Caco-2 (cell line): ENCODE results near the gene TPCN1. TPM values are rescaled to one million over a fixed set of nuclear protein-coding genes. Genes with fewer than 3 reads are reported as not detected.
A peak's percentile ranks its signal among the peaks of the same experiment; 100 is the strongest.

ENCODE experiments used
- BruUV-seq: library from RNA; stranded (reverse); fragments of 400-500 nt; replicated peaks from 2 replicates; lab custom pipeline; 2021; lab: Mats Ljungman, UMichigan
- CTCF ChIA-PET: fragments of 300-600 bp; sonication (Branson Sonifier 250); formaldehyde crosslinking; loops from one replicate; lab custom pipeline; 2022; ENCODE audit warnings: antibody characterized with exemption; lab: Charles Lee
- POLR2A ChIA-PET: fragments of 300-600 bp; sonication (Branson Sonifier 250); formaldehyde crosslinking; loops from one replicate; lab custom pipeline; 2022; ENCODE audit warnings: antibody characterized with exemption; lab: Charles Lee
- DNase-seq, 2 experiments: peaks; one replicate each; pipeline versions ENCODE4 v3.0.0 to v3.0.0-alpha.2; 2020 to 2022
- H3K27me3 ChIP-seq: replicated peaks from 2 replicates; pipeline ENCODE4 v1.6.0; 2011; ENCODE audit warnings: low read length; ENCODE audit not compliant: control insufficient read depth, insufficient read depth
- H3K36me3 ChIP-seq: 2 replicates; pipeline ENCODE4 v1.5.1; 2011; ENCODE audit warnings: low read length; ENCODE audit not compliant: control insufficient read depth, insufficient read depth
- H3K4me1 ChIP-seq: fragments of 250-450 bp; sonication (Bioruptor Pico); 2 replicates; pipeline ENCODE4 v1.5.1; 2020; ENCODE audit warnings: mild to moderate bottlenecking
- H3K4me3 ChIP-seq: 2 replicates; pipeline ENCODE4 v1.5.1; 2011; ENCODE audit warnings: low read depth, mild to moderate bottlenecking, control low read depth, low read length
- H3K9me3 ChIP-seq: fragments of 250-450 bp; sonication (Bioruptor Pico); 2 replicates; pipeline ENCODE4 v1.5.1; 2020; ENCODE audit warnings: mild to moderate bottlenecking, moderate library complexity
- H3K27ac Mint-ChIP-seq: one replicate; pipeline ENCODE4 v1.8.0; 2022; ENCODE audit warnings: mixed read lengths; ENCODE audit not compliant: unreplicated experiment
- H3K27me3 Mint-ChIP-seq: one replicate; pipeline ENCODE4 v1.8.0; 2022; ENCODE audit warnings: mixed read lengths; ENCODE audit not compliant: insufficient read depth, unreplicated experiment
- H3K36me3 Mint-ChIP-seq: one replicate; pipeline ENCODE4 v1.8.0; 2022; ENCODE audit warnings: mild to moderate bottlenecking, mixed read lengths; ENCODE audit not compliant: insufficient read depth, unreplicated experiment
- H3K4me1 Mint-ChIP-seq: one replicate; pipeline ENCODE4 v1.8.0; 2022; ENCODE audit warnings: low read depth, mixed read lengths; ENCODE audit not compliant: unreplicated experiment
- H3K4me3 Mint-ChIP-seq: one replicate; pipeline ENCODE4 v1.8.0; 2022; ENCODE audit warnings: mild to moderate bottlenecking, moderate library complexity, mixed read lengths; ENCODE audit not compliant: unreplicated experiment
- H3K9me3 Mint-ChIP-seq: one replicate; pipeline ENCODE4 v1.8.0; 2022; ENCODE audit warnings: mixed read lengths; ENCODE audit not compliant: unreplicated experiment
- CTCF ChIP-seq, 2 experiments: fragments of 200-600 bp in 1 of 2; IDR thresholded peaks; 1 replicate in 1 of 2; 2 replicates in 1 of 2; pipeline versions ENCODE4 v1.5.1 to v1.8.0; 2011 to 2022; ENCODE audit warnings: antibody characterized with exemption in 1 of 2, control low read depth in 1 of 2, inconsistent platforms in 1 of 2, low read depth in 1 of 2, low read length in 1 of 2, mild to moderate bottlenecking in 1 of 2, moderate library complexity in 1 of 2; ENCODE audit not compliant: insufficient read depth in 1 of 2, severe bottlenecking in 1 of 2, unreplicated experiment in 1 of 2
- intact Hi-C: fragments of 100-400 bp; cut with micrococcal nuclease; formaldehyde crosslinking; loops from one replicate; pipeline ENCODE4 v1.10.0; 2022; ENCODE audit not compliant: unreplicated experiment
- total RNA-seq: library from RNA; stranded (reverse); gene quantifications from 2 replicates; pipeline ENCODE4 v1.2.3, GENCODE V29; 2022

Gene TPCN1
- total RNA-seq, 1 experiment from 2014 or later, result 54.4 TPM

DNA sequence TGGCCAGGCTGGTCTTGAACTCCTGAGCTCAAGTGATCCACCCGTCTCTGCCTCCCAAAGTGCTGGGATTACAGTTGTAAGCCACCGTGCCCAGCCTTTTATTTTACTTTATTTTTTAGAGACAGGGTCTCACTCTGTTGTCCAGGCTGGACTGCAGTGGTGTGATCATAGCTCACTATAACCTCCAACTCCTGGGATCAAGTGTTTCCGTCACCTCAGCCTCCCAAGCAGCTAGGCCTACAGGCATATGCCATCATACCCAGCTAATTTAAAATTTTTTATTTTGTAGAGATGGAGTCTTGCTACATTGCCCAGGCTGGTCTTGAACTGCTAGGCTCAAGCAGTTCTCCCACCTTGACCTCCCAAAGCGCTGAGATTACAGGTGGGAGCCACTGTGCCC, 3.7 kb downstream of the TPCN1 start:
- no peak for TF ChIP-seq CTCF (IDR thresholded peaks at IDR 0.05; ENCODE audit: insufficient read depth in 1 of 2, low read depth in 1 of 2, low read length in 1 of 2, severe bottlenecking in 1 of 2, unreplicated experiment in 1 of 2)
- DNase-seq, result no peak
- H3K36me3 Mint-ChIP-seq, result peaks cover 35% of the 10 kb centered on the region
- H3K9me3 ChIP-seq, result no peaks in the 10 kb centered on the region
- intact Hi-C loops, result no loop called here
- H3K4me1 ChIP-seq, result peaks cover 42% of the 10 kb centered on the region
- ChIA-PET POLR2A (no interaction called here), CTCF (no interaction called here)
- no peaks in the 10 kb centered on the region; the same call in 1 of the 2 replicates for H3K36me3 ChIP-seq
- H3K27ac Mint-ChIP-seq, result no peak overlapping the region
- BruUV-seq, result no TSS peak
- H3K27me3 ChIP-seq, result no peaks in the 10 kb centered on the region
- no peaks in the 10 kb centered on the region for H3K9me3 Mint-ChIP-seq
- H3K4me1 Mint-ChIP-seq, result peaks cover 4% of the 10 kb centered on the region
- H3K4me3 ChIP-seq, result no peak overlapping the region
- H3K27me3 Mint-ChIP-seq, result no peaks in the 10 kb centered on the region
- H3K4me3 Mint-ChIP-seq, result no peak overlapping the region

GRCh38 chr12:113226696-113227568, 5.7 kb downstream of the TPCN1 start:
- peaks cover 39% of the 10 kb centered on the region for H3K36me3 Mint-ChIP-seq
- no peaks in the 10 kb centered on the region for H3K9me3 Mint-ChIP-seq
- TF ChIP-seq CTCF (IDR thresholded peaks at IDR 0.05; ENCODE audit: insufficient read depth in 1 of 2, low read depth in 1 of 2, low read length in 1 of 2, severe bottlenecking in 1 of 2, unreplicated experiment in 1 of 2), result no peak
- no peaks in the 10 kb centered on the region for H3K9me3 ChIP-seq
- no TSS peak for BruUV-seq
- intact Hi-C loops, result no loop called here
- peaks cover 18% of the 10 kb centered on the region for H3K4me1 Mint-ChIP-seq
- H3K27ac Mint-ChIP-seq, result peak overlapping the region; percentile 95
- no peak for DNase-seq
- no peak overlapping the region for H3K4me3 Mint-ChIP-seq
- H3K36me3 ChIP-seq, result peaks cover 5% of the 10 kb centered on the region
- ChIA-PET POLR2A (interaction anchor here (0.6 kb wide), 1 partner anchor 30 kb away, joined by 4 read pairs; no protein-coding TSS in a partner anchor), CTCF (interaction anchor here (0.5 kb wide), 1 partner anchor 30 kb away, joined by 4 read pairs; no protein-coding TSS in a partner anchor)
- no peaks in the 10 kb centered on the region for H3K27me3 Mint-ChIP-seq
- no peaks in the 10 kb centered on the region for H3K27me3 ChIP-seq
- peaks cover 61% of the 10 kb centered on the region for H3K4me1 ChIP-seq
- no peak overlapping the region for H3K4me3 ChIP-seq

- intact Hi-C loops, result no loop called here
- H3K27me3 ChIP-seq, result no peaks in the 10 kb centered on the region
- Mint-ChIP-seq H3K36me3 (peaks cover 40% of the 10 kb centered on the region), H3K4me3 (no peak overlapping the region), H3K4me1 (peaks cover 20% of the 10 kb centered on the region), H3K9me3 (no peaks in the 10 kb centered on the region), H3K27ac (peak overlapping the region; percentile 95), H3K27me3 (no peaks in the 10 kb centered on the region)
- TF ChIP-seq CTCF (IDR thresholded peaks at IDR 0.05; ENCODE audit: insufficient read depth in 1 of 2, low read depth in 1 of 2, low read length in 1 of 2, severe bottlenecking in 1 of 2, unreplicated experiment in 1 of 2), result no peak
- no peak overlapping the region for H3K4me3 ChIP-seq
- ChIA-PET CTCF (no interaction called here), POLR2A (no interaction called here)
- peaks cover 66% of the 10 kb centered on the region for H3K4me1 ChIP-seq
- no TSS peak for BruUV-seq
- H3K9me3 ChIP-seq, result no peaks in the 10 kb centered on the region
- peaks cover 12% of the 10 kb centered on the region for H3K36me3 ChIP-seq
- no peak for DNase-seq
Observed at GRCh38 chr12:113227686-113228391, 6.6 kb downstream of the TPCN1 start.
